Measurements from ENCODE around the gene PTPRT. TPM values are rescaled to one million over a fixed set of nuclear protein-coding genes. Genes with fewer than 3 reads are reported as not detected.

PTPRT gene
- polyA plus RNA-seq, 1 of the 3 experiments (the other 2 are of a cell fraction): not detected

DNA sequence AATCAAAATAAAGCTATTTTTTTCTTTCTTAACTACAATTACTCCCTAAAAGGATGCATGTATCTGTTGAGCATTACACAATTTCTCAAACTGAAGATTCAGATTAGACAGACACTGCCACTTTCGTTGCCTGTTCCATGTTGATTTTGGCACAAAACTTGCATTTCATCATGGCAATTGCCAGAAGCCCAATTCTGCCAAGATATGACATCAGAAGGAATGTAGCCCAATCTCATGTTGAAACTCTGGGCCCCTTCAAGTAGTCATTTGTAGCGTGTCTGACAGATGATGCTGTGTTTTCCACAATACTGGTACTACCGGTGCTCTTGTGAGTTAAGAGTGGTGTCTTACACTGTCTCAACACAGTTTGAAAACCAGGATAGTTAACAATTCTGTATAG lies 705.4 kb downstream of the PTPRT start:
- Histone ChIP-seq H3K4me2 (no peak overlapping the region), H3K4me1 (ENCODE audit: control insufficient read depth in 1 of 2, insufficient read depth in 2 of 2, low read depth in 1 of 2, low read length in 1 of 2) (no peaks in the 10 kb centered on the region), H3K9ac (no peak overlapping the region), H3K9me3 (no peaks in the 10 kb centered on the region), H3K27ac (ENCODE audit: low read depth in 2 of 2, low read length in 1 of 2) (no peak overlapping the region), H3K9me2 (no peaks in the 10 kb centered on the region), H4K20me1 (ENCODE audit: insufficient read depth) (no peaks in the 10 kb centered on the region), H3F3A (replicated peaks; ENCODE audit: insufficient read depth) (no peaks in the 10 kb centered on the region), H2AFZ (ENCODE audit: low read depth) (no peak overlapping the region), H3K36me3 (replicated peaks in 1 of 2; ENCODE audit: control insufficient read depth in 1 of 2, insufficient read depth in 2 of 2, low read length in 1 of 2) (no peaks in the 10 kb centered on the region), H3K79me2 (ENCODE audit: insufficient read depth) (no peaks in the 10 kb centered on the region), H3K4me3 (ENCODE audit: low read depth in 2 of 2, low read length in 1 of 2) (no peak overlapping the region), H3K27me3 (ENCODE audit: insufficient read depth) (no peaks in the 10 kb centered on the region)
- ChIA-PET CTCF (interaction anchor here (0.9 to 1.5 kb wide), 4 partner anchors 14 to 746 kb away, joined by 3 to 5 read pairs (median 4); no protein-coding TSS in a partner anchor), POLR2A (no interaction called here)
- TF ChIP-seq, protein P1, sequence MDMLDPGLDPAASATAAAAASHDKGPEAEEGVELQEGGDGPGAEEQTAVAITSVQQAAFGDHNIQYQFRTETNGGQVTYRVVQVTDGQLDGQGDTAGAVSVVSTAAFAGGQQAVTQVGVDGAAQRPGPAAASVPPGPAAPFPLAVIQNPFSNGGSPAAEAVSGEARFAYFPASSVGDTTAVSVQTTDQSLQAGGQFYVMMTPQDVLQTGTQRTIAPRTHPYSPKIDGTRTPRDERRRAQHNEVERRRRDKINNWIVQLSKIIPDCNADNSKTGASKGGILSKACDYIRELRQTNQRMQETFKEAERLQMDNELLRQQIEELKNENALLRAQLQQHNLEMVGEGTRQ (IDR thresholded peaks at IDR 0.05; ENCODE audit: borderline replicate concordance, low read depth, low read length): no peak
- TF ChIP-seq, protein P2, sequence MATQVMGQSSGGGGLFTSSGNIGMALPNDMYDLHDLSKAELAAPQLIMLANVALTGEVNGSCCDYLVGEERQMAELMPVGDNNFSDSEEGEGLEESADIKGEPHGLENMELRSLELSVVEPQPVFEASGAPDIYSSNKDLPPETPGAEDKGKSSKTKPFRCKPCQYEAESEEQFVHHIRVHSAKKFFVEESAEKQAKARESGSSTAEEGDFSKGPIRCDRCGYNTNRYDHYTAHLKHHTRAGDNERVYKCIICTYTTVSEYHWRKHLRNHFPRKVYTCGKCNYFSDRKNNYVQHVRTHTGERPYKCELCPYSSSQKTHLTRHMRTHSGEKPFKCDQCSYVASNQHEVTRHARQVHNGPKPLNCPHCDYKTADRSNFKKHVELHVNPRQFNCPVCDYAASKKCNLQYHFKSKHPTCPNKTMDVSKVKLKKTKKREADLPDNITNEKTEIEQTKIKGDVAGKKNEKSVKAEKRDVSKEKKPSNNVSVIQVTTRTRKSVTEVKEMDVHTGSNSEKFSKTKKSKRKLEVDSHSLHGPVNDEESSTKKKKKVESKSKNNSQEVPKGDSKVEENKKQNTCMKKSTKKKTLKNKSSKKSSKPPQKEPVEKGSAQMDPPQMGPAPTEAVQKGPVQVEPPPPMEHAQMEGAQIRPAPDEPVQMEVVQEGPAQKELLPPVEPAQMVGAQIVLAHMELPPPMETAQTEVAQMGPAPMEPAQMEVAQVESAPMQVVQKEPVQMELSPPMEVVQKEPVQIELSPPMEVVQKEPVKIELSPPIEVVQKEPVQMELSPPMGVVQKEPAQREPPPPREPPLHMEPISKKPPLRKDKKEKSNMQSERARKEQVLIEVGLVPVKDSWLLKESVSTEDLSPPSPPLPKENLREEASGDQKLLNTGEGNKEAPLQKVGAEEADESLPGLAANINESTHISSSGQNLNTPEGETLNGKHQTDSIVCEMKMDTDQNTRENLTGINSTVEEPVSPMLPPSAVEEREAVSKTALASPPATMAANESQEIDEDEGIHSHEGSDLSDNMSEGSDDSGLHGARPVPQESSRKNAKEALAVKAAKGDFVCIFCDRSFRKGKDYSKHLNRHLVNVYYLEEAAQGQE (IDR thresholded peaks at IDR 0.05; ENCODE audit: low read depth, low read length): no peak
- TF ChIP-seq, protein P3, sequence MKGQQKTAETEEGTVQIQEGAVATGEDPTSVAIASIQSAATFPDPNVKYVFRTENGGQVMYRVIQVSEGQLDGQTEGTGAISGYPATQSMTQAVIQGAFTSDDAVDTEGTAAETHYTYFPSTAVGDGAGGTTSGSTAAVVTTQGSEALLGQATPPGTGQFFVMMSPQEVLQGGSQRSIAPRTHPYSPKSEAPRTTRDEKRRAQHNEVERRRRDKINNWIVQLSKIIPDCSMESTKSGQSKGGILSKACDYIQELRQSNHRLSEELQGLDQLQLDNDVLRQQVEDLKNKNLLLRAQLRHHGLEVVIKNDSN (IDR thresholded peaks at IDR 0.05; ENCODE audit: borderline replicate concordance, low read depth): no peak
- TF ChIP-seq GABPA (IDR thresholded peaks at IDR 0.05; ENCODE audit: low read depth) (no peak), GATA2 (CRISPR knock-in tag; IDR thresholded peaks at IDR 0.05) (no peak), FOSL2 (IDR thresholded peaks at IDR 0.05; ENCODE audit: borderline replicate concordance, low read depth) (no peak), ZBTB33 (IDR thresholded peaks at IDR 0.05; ENCODE audit: borderline replicate concordance, low read depth) (no peak), FOXM1 (IDR thresholded peaks at IDR 0.05; ENCODE audit: low read depth) (no peak)
- DNase-seq: no peak
- 4% methylated on average over 3 of the region's 3 CpGs for WGBS (ENCODE audit: low lambda C conversion rate)

Measured in SK-N-SH (cell line).